Measurements from ENCODE around the gene BRINP2. TPM values are rescaled to one million over a fixed set of nuclear protein-coding genes. Genes with fewer than 3 reads are reported as not detected.

BRINP2 gene
- total RNA-seq, 4 donors from 2014 or later = 0.26 to 0.42 TPM; not detected in 2

DNA sequence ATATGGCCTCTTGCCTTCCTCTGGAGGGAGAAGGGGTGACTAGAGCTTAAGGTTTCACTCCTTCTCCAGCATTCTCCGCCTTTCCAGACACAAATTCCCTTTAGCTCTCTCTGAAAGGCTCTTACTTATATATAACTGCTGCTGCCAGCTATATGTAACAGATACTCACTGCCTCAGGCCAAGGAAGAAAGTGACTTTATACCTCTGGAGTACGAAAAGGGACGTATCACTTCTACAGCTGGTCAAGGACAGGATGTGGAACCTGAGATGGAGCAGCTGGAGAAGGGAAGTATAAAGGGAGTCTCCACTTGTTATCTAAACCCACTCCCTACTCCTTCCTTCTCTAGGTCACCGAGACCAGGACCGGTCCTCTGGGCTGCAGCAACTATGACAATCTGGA lies 102.4 kb downstream of the BRINP2 start:
- 81 to 86% methylated on average over 5 of the region's 5 CpGs for WGBS, 2 donors
- H3K4me3 ChIP-seq (ENCODE audit: low read depth, poor library complexity, severe bottlenecking) = no peak overlapping the region
- intact Hi-C loops (cut with DNase I; ENCODE audit: low total_unique reads) = no loop called here
- TF ChIP-seq, protein P1, sequence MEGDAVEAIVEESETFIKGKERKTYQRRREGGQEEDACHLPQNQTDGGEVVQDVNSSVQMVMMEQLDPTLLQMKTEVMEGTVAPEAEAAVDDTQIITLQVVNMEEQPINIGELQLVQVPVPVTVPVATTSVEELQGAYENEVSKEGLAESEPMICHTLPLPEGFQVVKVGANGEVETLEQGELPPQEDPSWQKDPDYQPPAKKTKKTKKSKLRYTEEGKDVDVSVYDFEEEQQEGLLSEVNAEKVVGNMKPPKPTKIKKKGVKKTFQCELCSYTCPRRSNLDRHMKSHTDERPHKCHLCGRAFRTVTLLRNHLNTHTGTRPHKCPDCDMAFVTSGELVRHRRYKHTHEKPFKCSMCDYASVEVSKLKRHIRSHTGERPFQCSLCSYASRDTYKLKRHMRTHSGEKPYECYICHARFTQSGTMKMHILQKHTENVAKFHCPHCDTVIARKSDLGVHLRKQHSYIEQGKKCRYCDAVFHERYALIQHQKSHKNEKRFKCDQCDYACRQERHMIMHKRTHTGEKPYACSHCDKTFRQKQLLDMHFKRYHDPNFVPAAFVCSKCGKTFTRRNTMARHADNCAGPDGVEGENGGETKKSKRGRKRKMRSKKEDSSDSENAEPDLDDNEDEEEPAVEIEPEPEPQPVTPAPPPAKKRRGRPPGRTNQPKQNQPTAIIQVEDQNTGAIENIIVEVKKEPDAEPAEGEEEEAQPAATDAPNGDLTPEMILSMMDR (IDR thresholded peaks at IDR 0.05) = no peak
- no peak for TF ChIP-seq POLR2A (IDR thresholded peaks at IDR 0.05)
- DNase-seq (ENCODE audit: low spot score in 2 of 2) = no peak

DNA sequence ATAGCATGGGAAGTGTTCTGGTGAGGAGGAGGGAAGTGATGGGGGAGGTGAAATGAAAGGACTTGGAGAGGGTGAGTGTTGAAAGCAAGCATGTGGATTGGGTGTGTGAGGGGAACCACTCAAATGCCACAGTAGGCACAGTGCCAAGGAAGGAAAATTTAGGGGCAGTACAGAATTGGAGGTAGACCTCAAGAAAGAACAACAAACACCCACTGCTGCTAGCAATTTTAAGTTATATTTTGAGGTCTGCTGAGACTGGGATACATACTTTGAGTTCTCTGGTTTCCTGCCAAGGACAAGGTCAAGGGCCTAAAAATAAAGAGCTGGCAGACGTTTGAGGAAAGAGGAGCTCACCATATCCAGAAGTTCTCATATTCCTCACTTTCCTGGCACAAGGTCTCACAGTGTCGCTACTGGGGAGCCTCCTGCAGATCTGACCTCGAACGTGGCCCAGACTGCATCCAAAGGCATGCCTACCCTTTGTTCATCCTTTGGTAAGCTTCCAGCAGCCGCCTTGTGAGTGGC lies 104.0 kb downstream of the BRINP2 start:
- intact Hi-C loops (cut with DNase I; ENCODE audit: low total_unique reads) = no loop called here
- DNase-seq (ENCODE audit: low spot score in 2 of 2) = no peak
- no peak for TF ChIP-seq POLR2A (IDR thresholded peaks at IDR 0.05)
- TF ChIP-seq, protein P1 (IDR thresholded peaks at IDR 0.05) = no peak

DNA sequence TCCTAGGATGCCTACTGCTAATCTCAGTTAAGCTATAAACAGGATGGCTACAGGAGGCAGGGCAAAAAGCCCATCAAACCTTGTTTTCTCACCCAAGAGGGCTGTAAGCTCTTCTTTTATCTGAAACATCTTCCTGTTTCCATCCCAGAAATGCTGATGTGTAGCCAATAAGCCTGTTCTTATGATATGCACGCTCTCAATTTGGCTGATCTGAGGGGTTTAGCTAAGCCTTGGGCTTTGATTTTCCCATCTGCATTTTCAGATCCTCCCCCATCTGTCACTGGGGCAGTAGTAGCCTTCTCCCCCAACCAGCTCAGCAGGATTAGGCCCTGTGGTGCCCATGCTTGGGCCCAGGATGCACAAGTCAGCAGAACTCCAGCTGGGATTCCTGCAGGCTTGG lies 105.0 kb downstream of the BRINP2 start:
- intact Hi-C loops (cut with DNase I; ENCODE audit: low total_unique reads) = no loop called here
- DNase-seq (ENCODE audit: low spot score in 2 of 2) = no peak

More for the DNA sequence above, 104.0 kb downstream of the BRINP2 start:
- no peak overlapping the region for H3K4me3 ChIP-seq (ENCODE audit: low read depth, poor library complexity, severe bottlenecking)
- WGBS, 2 donors = 11 to 14% methylated on average over 5 of the region's 5 CpGs

DNA sequence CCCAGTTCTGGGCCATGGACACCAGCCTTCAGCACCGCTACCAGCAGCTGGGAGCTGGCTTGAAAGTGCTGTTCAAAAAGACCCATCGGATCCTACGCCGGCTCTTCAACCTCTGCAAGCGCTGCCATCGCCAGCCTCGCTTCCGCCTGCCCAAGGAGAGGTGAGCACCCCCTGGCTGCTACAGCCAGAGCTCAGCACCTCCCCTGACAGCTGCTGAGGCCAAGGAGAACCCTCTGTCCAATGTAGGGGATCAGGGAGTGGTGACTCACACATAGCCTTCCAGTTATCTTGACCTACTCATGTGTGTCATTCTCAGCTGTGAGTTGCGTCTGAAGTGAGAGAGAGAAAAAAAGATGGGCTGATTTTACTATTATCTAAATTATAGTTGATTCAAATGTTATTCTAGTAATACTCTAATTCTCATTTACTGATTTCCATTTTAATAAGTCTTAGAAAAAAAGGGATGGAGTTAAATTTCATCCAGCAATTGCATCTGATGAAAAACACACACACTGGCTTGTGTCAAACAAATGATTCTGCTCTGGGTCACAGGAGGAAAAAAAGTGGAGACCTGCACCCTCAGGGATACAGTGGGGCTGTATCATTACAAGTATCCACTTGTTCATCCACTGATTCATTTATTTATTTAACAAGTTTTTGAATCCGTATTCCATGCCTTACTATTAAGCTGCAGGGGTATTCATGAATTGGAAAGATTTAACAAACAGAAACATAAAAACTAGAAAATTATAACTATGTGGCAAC lies 108.0 kb downstream of the BRINP2 start:
- TF ChIP-seq POLR2A (IDR thresholded peaks at IDR 0.05) = no peak
- TF ChIP-seq, protein P1 (IDR thresholded peaks at IDR 0.05) = no peak
- WGBS, 2 donors = 91 to 93% methylated on average over 10 of the region's 10 CpGs
- DNase-seq (ENCODE audit: low spot score in 2 of 2) = no peak
- intact Hi-C loops (cut with DNase I; ENCODE audit: low total_unique reads) = no loop called here
- no peak overlapping the region for H3K4me3 ChIP-seq (ENCODE audit: low read depth, poor library complexity, severe bottlenecking)

More for the DNA sequence above, 105.0 kb downstream of the BRINP2 start:
- WGBS, 2 donors = 68 to 76% methylated on average over 1 of the region's 1 CpG
- no peak for TF ChIP-seq POLR2A (IDR thresholded peaks at IDR 0.05)
- TF ChIP-seq, protein P1 (IDR thresholded peaks at IDR 0.05) = no peak
- no peak overlapping the region for H3K4me3 ChIP-seq (ENCODE audit: low read depth, poor library complexity, severe bottlenecking)

DNA sequence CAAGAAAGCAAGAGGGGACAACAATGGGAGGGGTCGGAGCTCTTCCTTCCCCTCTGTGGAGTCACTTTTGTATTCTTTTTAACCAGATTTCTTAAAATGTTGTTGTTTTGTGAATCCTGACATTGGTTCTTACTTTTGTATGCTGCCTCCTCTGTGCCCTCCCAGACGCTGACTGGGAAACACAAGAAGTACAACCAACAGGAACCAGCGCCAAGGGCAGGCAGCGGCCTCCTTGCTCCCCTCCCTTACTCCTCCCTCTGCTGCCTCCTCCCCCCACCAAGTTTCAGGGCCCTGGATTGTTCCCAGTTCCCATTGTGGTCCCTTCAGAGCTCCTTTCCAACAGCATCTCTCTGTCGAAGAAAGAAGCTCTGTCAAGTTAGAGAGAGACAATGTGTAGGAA lies 111.1 kb downstream of the BRINP2 start:
- no peak for TF ChIP-seq POLR2A (IDR thresholded peaks at IDR 0.05)
- TF ChIP-seq, protein P1 (IDR thresholded peaks at IDR 0.05) = no peak
- intact Hi-C loops (cut with DNase I; ENCODE audit: low total_unique reads) = no loop called here
- H3K4me3 ChIP-seq (ENCODE audit: low read depth, poor library complexity, severe bottlenecking) = no peak overlapping the region
- DNase-seq (ENCODE audit: low spot score in 2 of 2) = no peak
- WGBS, 2 donors = 74 to 75% methylated on average over 5 of the region's 5 CpGs
